Raji (cell line): ENCODE measurements around the gene MTA2.
A peak's percentile ranks its signal among the peaks of the same experiment; 100 is the strongest.

Experiments used
- POLR2A ChIP-seq: IDR thresholded peaks from 2 replicates; pipeline ENCODE4 v1.6.1; 2011; ENCODE audit warnings: low read depth, low read length, control low read depth; ENCODE audit not compliant: insufficient read depth

The MTA2 gene

DNA sequence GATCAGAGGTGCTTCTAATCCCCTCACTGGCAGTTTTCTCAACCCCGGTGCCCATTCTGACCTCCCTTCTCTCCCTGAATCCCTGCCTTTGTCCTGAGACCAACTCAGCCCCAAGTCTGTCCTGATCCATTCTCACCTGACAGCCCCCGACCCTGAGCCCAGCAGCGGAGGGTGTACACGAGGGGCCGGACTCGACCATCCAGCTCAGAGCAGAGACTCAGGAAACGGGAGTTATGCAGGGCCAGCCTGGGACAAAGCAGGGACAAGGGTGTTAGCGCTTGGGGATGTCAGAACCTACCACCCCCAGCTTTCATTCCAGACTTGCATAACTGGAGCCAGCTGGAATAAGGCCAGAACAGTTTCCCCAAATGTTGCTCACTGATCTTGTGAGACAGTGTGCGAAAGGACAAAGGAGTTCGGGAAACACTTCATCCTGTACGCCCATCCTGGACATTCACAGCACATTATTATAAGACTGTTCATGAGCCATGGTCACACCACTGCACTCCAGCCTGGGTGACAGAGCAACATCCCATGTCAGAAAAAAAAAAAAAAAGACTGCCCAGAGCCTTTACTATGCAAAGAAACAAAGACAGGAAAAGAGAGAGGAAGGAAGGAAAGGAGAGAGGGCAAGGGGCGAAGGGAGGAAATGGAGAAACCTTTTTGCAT lies 24.5 kb downstream of the MTA2 start:
- no peak for TF ChIP-seq POLR2A

DNA sequence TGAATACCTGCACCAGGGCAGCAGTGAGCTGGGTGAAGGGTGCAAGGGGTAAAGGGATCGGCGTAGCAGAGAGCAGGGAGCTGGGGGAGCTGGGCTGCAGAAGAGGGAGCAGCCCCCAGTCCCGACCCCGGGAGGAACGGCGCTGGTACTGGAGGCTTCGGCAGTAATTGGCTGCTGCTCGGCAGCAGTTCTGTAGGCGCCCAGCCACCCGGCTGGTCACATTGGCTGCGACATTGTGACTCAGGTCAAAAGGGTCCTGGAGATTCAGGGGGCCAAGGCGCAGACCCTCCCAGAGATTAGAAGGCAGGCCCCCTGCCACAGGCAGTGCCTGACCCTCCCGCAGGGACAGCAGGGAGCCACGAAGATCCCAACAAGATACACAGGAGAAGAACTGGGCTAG lies 25.8 kb downstream of the MTA2 start:
- TF ChIP-seq POLR2A: no peak

DNA sequence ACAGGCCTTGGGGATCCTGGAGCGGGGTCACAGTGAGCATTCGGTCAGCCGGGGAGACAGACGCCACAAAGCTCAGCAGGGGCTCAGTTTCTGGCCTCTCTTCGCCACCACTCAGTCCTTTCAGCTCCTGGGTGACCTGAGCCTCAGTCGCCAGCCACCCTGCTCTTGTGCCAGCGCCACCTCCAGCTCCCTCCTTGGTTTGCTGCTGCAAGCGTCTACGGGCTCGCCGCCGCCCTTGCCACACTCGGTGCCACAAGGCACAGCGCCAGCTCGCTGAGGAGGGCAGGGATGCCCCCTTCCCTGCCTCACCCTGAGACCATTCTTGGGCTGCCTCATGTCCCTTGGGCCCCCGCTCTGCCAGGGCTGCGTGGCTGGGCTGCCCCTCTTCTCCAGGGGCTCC lies 26.5 kb downstream of the MTA2 start:
- no peak for TF ChIP-seq POLR2A

DNA sequence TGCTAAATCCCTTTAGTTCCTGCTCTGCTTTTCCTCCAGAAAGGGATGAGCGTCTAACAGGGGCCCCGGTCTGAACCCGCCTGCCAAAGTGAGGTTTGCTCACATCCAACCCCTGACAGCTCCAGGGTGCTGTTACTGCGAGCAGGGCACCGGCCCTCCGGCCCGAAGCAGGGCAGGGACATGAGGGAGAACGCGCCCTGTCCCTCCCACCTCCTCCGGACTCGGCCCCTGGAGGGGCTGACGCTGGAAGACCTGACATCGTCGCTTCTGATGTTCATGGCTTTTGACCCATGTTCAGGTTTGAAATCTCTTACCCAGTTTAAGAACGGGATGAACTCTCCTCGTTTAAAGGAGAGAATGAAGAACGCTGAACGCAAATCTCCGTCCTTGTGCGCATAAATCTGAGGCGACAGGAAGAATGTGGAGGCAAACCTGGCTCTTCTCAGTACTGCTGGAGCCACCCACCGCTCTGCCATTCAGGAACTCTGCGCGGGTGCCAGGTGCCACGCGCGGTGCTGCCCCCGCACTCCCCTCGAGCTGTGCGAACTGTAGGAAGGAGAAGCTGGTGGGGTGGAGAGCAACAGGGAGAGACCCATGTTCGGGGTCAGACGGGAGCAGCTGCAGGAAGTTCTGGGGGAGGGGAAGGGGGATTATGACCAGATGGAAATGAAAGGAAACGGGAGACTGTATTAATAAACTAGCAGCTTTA lies 27.1 kb downstream of the MTA2 start:
- no peak for TF ChIP-seq POLR2A

DNA sequence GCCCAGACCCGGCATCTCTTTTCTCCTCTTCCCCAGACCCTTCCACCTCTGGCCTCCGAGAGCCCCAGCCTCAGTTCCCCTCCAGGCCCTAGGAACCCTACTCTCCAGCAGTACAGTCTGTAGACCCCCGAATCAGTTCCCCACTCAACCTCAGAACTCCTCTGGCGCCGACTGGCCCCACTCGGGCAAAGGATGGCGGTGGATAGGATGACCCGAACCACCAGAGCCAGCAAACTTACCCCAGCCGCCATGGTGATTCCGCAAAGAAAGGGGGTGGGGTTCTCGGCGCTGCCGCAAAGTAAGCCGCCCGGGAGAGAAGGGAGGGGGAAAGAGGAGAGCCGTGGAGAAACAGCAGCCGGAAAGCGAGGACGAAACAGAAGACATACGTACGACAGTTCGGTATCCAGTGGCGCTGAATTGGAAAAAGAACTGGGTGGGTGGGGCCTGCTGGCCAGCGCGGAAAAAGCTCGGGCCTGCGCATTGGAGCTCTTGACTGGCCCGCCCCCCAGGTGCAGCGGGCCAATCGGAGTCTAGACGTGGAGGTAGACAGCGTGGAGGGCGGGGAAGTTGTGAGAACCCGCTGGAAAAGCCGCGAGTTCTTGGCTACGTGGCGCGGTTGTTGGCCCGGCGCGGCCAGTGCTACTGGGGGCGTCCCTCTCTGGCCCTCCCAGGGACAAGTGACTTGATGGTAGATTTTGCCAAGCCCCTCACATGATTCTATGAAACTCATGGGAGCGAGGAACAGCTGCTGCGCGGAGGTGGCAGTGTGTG lies 27.9 kb downstream of the MTA2 start, which contains the start of gene EEF1G:
EEF1G (minus strand) TSS at position 300 of the 771 bp plus-strand sequence; CDS start at position 251, 49 bp downstream.
- TF ChIP-seq POLR2A: peak; percentile 89

DNA sequence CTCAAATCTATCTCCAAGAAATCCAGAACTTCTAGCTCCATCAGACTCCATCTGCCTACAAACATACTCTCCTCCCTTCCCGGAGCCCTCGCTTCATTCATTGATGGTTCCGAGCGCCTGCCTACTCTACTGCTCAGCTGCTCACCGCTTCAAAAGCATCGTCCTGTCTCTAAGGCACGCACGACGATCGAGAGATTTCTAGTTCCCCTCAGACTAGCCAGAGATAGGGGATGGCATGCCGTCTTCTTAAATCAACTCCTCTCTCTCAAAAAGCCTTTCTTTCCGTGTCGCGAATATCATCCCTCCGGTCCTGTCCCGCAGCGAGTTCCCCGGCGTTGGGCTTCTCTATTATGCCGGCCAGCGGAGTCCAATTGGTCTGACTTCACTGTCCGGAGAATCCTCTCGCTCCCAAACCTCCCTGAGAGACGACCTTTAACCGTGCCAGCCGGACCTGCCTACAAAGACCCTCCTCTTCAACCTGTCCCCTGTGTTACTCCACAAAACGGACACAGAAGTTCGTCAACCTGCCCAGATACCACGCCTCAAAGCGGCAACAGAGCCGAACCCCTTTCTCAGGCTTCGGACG lies 28.6 kb downstream of the MTA2 start:
- no peak for TF ChIP-seq POLR2A

DNA sequence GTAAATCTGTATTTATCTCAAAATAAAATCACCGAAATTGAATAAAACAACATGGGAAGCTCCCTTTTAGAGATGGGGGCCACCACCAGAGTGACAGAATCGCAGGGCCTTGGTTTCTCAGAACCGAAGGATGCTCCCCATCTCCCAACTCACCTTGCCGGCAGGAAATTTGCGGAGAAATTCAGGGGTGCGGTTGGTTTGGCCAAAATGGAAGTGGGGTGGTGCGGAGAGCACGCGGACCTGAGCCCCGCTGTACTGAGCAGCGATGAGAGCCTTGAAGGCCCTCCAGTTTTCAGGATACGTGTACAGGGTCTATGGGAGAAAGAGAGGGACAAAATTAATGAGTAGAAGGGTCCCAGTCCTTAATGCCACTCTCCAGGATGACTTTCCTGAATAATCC lies 29.2 kb downstream of the MTA2 start:
- TF ChIP-seq POLR2A: no peak

DNA sequence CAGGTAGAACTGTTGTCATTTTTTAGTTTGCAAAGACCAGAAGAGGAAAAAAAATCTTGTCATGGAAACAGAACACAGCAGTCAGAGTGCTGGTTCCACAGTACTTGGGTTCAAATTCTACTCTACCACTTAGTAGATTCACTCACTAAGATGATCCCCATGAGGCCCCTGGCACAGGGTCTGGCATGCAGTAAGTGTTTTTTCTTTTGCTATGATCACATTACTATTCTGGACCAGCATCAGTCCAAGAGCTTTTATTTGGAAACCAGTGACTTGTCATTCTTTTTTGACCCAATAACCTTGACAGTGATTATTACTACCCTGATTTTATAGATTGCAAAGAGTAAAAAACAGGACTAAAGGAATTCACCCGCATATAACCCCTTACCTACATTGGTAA lies 32.1 kb downstream of the MTA2 start:
- TF ChIP-seq POLR2A: no peak

DNA sequence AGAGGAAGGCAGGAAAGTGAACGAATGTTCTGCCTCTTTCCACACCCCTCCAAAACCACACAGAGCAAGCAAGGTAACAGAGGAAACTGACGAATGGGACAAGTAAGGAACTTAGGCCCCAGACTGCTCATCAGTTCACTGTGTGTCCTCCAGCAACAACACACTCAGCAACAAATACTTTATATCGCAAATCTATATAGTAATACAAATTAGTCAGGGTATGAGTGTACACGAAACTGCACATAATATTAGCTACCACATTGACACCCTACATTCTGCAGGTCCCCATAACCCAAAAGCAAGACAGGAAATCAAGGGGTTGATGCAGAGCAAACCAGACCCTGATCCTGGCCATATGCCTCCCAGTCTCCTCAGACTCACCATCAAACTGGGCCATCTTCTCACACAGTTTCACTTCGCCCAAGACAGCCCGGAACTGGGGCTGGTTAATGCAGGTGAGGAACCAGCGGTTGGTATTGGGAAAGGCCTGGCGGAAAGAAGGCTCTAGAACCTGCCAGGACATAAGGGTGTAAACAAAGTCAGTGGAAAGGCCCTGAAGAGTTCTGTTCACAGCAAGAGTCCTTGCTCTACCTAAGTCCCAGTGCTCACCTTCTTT lies 34.5 kb downstream of the MTA2 start:
- TF ChIP-seq POLR2A: no peak

DNA sequence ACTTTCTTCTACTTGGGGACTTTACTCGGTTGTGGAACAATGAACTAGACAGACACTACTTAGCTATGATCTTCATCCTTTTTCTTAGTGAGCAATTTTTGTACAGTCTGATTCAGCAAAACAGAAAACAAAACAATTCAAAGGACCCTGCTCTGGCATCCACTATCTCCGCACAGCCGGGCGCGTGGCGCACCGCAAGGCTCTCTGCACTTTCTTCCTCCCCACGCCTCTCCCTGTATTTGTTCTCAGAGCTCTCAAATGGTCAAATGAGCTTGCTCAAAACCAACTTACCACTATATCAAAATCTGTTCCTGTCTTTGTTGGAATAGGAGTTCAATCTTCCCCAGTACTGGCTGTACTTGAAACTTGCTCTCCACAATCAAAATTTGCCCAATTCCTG lies 35.4 kb downstream of the MTA2 start:
- no peak for TF ChIP-seq POLR2A

DNA sequence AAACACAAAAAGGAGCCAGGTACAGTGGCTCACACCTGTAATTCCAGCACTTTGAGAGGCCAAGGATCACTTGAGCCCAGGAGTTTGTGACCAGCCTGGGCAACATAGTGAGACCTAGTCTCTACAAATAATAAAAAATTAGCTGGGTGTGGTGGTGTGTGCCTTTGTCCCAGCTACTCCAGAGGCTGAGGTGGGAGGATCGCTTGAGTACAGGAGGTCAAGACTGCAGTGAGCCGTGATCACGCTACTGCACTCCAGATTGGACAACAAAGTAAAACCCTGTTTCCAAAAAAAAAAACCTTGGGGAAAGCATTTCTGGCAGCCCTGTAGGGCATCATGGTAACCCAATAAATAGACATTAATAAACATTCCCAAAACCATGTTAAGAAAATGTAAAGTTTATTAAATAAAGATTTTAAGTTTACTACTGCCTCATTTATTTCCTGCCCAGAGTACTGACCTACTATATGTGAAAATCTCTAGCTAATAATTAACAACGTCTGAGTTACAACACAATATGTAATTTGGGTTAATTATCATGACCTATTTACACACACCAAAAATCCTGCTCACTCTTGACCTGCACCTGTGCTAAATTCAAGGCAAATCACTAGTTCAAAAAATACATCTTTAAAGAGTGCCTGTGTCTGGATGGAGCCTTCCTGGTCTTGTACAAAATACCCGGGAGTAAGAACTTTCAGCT lies 36.4 kb downstream of the MTA2 start:
- no peak for TF ChIP-seq POLR2A

DNA sequence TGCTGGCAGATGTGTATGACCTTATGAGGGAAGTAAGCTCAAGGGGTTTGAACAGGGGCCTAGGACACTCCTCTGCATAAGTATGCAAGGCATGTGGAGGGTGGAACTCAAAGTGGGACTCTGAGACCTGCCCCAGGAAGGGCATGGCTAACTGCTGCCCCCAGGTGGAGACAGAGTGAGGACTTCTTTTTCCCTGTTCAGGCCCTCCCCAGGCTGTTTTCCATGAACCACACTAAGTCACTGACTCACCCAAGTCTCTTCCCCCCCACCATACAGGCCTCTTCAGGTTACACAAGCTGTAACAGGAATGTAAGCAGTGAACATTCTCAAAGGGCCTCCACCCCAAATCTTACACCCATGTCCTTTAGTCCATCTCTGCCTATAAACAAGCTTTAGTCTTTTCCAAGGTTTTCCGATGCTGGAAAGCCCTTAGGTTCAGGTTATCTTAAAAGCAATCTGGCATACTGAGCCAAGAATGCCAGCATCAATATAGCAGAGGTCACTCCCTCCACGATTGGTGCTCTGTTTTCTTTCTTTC lies 41.0 kb downstream of the MTA2 start:
- TF ChIP-seq POLR2A: no peak

DNA sequence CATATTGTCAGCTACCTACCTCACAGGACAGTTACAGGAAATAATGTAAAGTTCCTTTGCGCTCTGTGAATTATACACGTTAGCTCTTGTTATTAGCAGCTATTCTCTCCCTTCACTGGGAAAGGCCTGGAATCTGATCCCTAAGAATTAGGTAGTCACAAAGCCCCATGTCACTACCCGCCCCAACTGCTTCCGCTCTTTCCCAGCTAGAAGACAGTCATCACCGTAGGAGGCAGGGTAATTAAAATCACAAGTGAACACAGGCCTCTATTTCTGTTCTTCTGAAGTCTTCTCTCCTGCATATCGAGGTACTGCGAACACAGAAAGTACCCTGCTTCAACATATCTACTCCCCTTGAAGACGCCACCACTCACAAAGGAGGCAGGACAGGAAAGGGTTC lies 42.5 kb downstream of the MTA2 start:
- no peak for TF ChIP-seq POLR2A

DNA sequence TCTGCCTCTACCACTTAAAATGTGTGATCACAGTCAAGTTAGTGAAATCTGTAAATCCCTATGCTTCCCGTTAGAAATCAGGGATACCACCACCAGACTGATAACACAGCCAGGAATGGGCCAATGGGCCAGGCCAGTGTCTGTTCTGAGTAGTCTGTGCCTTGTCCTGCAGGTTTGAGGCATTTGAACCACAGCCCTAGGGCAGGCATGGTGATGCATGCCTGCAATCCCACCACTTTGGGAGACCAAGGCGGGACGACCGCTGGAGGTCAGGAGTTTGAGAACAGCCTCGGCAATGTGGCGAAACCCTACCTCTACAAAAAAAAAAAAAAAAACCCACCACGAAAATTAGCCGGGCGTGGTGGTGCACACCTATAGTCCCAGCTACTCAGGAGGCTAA lies 43.0 kb downstream of the MTA2 start:
- no peak for TF ChIP-seq POLR2A

DNA sequence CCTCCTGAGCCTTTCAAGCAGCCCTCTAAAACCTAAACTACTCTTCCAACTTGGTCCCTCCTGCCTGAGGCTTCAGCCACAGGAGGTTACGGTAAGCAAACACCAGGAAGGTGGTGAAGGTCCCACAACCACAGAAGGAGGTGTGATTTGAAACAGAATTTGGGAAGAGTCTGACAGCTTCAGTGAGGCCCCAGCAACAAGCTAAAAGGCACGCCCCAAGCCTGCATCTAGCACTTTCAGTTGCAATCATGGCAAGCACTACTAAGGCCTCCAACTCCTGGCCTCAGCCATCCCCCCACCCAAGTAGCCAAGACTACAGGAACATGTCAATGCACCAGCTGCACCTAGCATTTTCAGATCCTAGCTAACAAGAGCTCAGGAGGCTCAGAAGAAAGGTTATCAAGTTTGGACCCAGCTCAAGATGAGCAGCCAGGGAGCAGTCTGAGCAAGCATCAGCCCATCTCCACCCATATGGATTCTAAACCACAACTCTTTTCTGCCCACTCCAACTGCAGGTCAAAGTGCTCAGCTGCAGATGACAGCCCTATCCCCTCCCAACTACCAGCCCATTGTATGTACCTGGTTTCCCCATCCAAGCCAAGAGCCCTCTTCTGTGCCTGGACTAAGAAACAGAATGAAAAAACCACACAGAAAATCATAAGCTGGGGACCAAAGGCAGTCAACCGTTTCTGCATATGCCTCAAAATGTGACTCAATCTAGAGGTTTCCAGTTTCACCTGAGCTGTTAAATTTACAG lies 44.6 kb downstream of the MTA2 start:
- TF ChIP-seq POLR2A: no peak; the same call in 1 of the 2 replicates
